Stimulated activated naive B cell treated with anti-CD40 and anti-IgM and Interleukin-4, amounts not matched to agents 10 μg/mL and 1 μg/mL and 100 μg/mL, for 72 hours (primary cell): Measurements from ENCODE around the gene KRT6C.

Experiments used
- ATAC-seq, 2 donors: fragments of 150-1000 bp; cut with Tn5 transposase; replicated peaks; 2 replicates each; pipeline ENCODE4 v1.10.0; 2021; ENCODE audit warnings: moderate library complexity in 1 of 2
- DNase-seq: peaks from one replicate; pipeline ENCODE4 v3.0.0; 2021
- H3K27ac Mint-ChIP-seq: one replicate; pipeline ENCODE4 v1.8.0; 2022; ENCODE audit warnings: mild to moderate bottlenecking, mixed read lengths
- H3K27me3 Mint-ChIP-seq, 2 donors: one replicate each; pipeline ENCODE4 v1.8.0; 2022; ENCODE audit warnings: mixed read lengths in 2 of 2
- H3K36me3 Mint-ChIP-seq, 2 donors: one replicate each; pipeline ENCODE4 v1.8.0; 2022; ENCODE audit warnings: mixed read lengths in 2 of 2, mild to moderate bottlenecking in 1 of 2
- H3K4me1 Mint-ChIP-seq, 2 donors: one replicate each; pipeline ENCODE4 v1.8.0; 2022; ENCODE audit warnings: mixed read lengths in 2 of 2, mild to moderate bottlenecking in 1 of 2
- H3K4me3 Mint-ChIP-seq, 2 donors: one replicate each; pipeline ENCODE4 v1.8.0; 2022; ENCODE audit warnings: mild to moderate bottlenecking in 2 of 2, mixed read lengths in 2 of 2, moderate library complexity in 1 of 2
- H3K9me3 Mint-ChIP-seq, 2 donors: one replicate each; pipeline ENCODE4 v1.8.0; 2022; ENCODE audit warnings: mixed read lengths in 2 of 2, mild to moderate bottlenecking in 1 of 2

KRT6C gene

GRCh38 chr12:52439420-52439819 lies 34.2 kb downstream of the KRT6C start:
- no peak for ATAC-seq
- H3K27me3 Mint-ChIP-seq, result peaks cover 33 to 43% of the 10 kb centered on the region in 2 donors
- DNase-seq, result no peak
- H3K36me3 Mint-ChIP-seq, result no peaks in the 10 kb centered on the region
- H3K9me3 Mint-ChIP-seq, result no peaks in the 10 kb centered on the region
- no peaks in the 10 kb centered on the region for H3K4me1 Mint-ChIP-seq
- H3K4me3 Mint-ChIP-seq, result no peak overlapping the region
- H3K27ac Mint-ChIP-seq, result no peak overlapping the region

- H3K4me3 Mint-ChIP-seq, result no peak overlapping the region
- no peaks in the 10 kb centered on the region for H3K9me3 Mint-ChIP-seq
- no peaks in the 10 kb centered on the region for H3K36me3 Mint-ChIP-seq
- DNase-seq (no peak), ATAC-seq (no peak)
- peaks cover 25 to 38% of the 10 kb centered on the region in 2 donors for H3K27me3 Mint-ChIP-seq
- no peak overlapping the region for H3K27ac Mint-ChIP-seq
- H3K4me1 Mint-ChIP-seq, result no peaks in the 10 kb centered on the region
Observed at GRCh38 chr12:52438305-52439301, 35.0 kb downstream of the KRT6C start.

- Mint-ChIP-seq H3K36me3 (no peaks in the 10 kb centered on the region), H3K27me3 (peaks cover 19 to 27% of the 10 kb centered on the region in 2 donors), H3K4me3 (no peak overlapping the region), H3K27ac (no peak overlapping the region), H3K9me3 (no peaks in the 10 kb centered on the region), H3K4me1 (no peaks in the 10 kb centered on the region)
- no peak for ATAC-seq
- no peak for DNase-seq
Observed at GRCh38 chr12:52437508-52437907, 36.1 kb downstream of the KRT6C start.

GRCh38 chr12:52436828-52437474 lies 36.7 kb downstream of the KRT6C start:
- H3K27me3 Mint-ChIP-seq, result peaks cover 13 to 22% of the 10 kb centered on the region in 2 donors
- H3K9me3 Mint-ChIP-seq, result no peaks in the 10 kb centered on the region
- no peak for DNase-seq
- no peak for ATAC-seq
- peak overlapping the region; percentile 1 for H3K27ac Mint-ChIP-seq
- no peak overlapping the region for H3K4me3 Mint-ChIP-seq
- H3K4me1 Mint-ChIP-seq, result no peaks in the 10 kb centered on the region
- no peaks in the 10 kb centered on the region for H3K36me3 Mint-ChIP-seq

- Mint-ChIP-seq H3K4me1 (no peaks in the 10 kb centered on the region), H3K27me3 (peaks cover 13 to 21% of the 10 kb centered on the region in 2 donors), H3K9me3 (no peaks in the 10 kb centered on the region), H3K27ac (peak overlapping the region; percentile 1), H3K4me3 (no peak overlapping the region), H3K36me3 (no peaks in the 10 kb centered on the region)
- DNase-seq (no peak), ATAC-seq (no peak)
Observed at GRCh38 chr12:52436000-52436827, 37.4 kb downstream of the KRT6C start.

GRCh38 chr12:52435659-52435999 lies 38.0 kb downstream of the KRT6C start:
- ATAC-seq (no peak), DNase-seq (no peak)
- no peak overlapping the region for H3K27ac Mint-ChIP-seq
- peaks cover 15 to 16% of the 10 kb centered on the region in 2 donors for H3K27me3 Mint-ChIP-seq
- H3K4me1 Mint-ChIP-seq, result no peaks in the 10 kb centered on the region
- H3K9me3 Mint-ChIP-seq, result no peaks in the 10 kb centered on the region
- no peak overlapping the region for H3K4me3 Mint-ChIP-seq
- no peaks in the 10 kb centered on the region for H3K36me3 Mint-ChIP-seq

GRCh38 chr12:52434760-52435530 lies 38.7 kb downstream of the KRT6C start:
- no peak overlapping the region for H3K4me3 Mint-ChIP-seq
- H3K27me3 Mint-ChIP-seq, result peaks cover 18 to 19% of the 10 kb centered on the region in 2 donors
- H3K36me3 Mint-ChIP-seq, result no peaks in the 10 kb centered on the region
- no peak overlapping the region for H3K27ac Mint-ChIP-seq
- ATAC-seq (no peak), DNase-seq (no peak)
- H3K4me1 Mint-ChIP-seq, result no peaks in the 10 kb centered on the region
- H3K9me3 Mint-ChIP-seq, result no peaks in the 10 kb centered on the region

GRCh38 chr12:52434081-52434733 lies 39.4 kb downstream of the KRT6C start, which contains the start of gene KRT75:
Gene KRT75, minus strand, starts transcription at chr12:52434371. Its CDS starts 67 bp downstream, at chr12:52434304.
- no peaks in the 10 kb centered on the region for H3K9me3 Mint-ChIP-seq
- no peak within 1 kb of the TSS for H3K27ac Mint-ChIP-seq
- no peak for ATAC-seq
- H3K27me3 Mint-ChIP-seq, result peaks cover 13 to 19% of the 10 kb centered on the region in 2 donors
- H3K4me3 Mint-ChIP-seq, result no peak within 1 kb of the TSS
- no peaks in the 10 kb centered on the region for H3K36me3 Mint-ChIP-seq
- DNase-seq, result no peak
- no peaks in the 10 kb centered on the region for H3K4me1 Mint-ChIP-seq

GRCh38 chr12:52433501-52434080 lies 40.0 kb downstream of the KRT6C start:
- H3K4me1 Mint-ChIP-seq, result no peaks in the 10 kb centered on the region
- DNase-seq, result no peak
- no peak overlapping the region for H3K27ac Mint-ChIP-seq
- H3K4me3 Mint-ChIP-seq, result no peak overlapping the region
- H3K36me3 Mint-ChIP-seq, result no peaks in the 10 kb centered on the region
- no peak for ATAC-seq
- no peaks in the 10 kb centered on the region for H3K9me3 Mint-ChIP-seq
- H3K27me3 Mint-ChIP-seq, result peaks cover 18 to 24% of the 10 kb centered on the region in 2 donors

GRCh38 chr12:52432559-52433207 lies 40.9 kb downstream of the KRT6C start:
- peaks cover 22 to 28% of the 10 kb centered on the region in 2 donors for H3K27me3 Mint-ChIP-seq

GRCh38 chr12:52428121-52428520 lies 45.5 kb downstream of the KRT6C start:
- no peak overlapping the region for H3K4me3 Mint-ChIP-seq
- no peak for DNase-seq
- H3K27me3 Mint-ChIP-seq, result peaks cover 29 to 45% of the 10 kb centered on the region in 2 donors
- no peak overlapping the region for H3K27ac Mint-ChIP-seq
- H3K36me3 Mint-ChIP-seq, result no peaks in the 10 kb centered on the region
- no peak for ATAC-seq
- H3K4me1 Mint-ChIP-seq, result no peaks in the 10 kb centered on the region
- H3K9me3 Mint-ChIP-seq, result no peaks in the 10 kb centered on the region

More at GRCh38 chr12:52432559-52433207, 40.9 kb downstream of the KRT6C start:
- Mint-ChIP-seq H3K27ac (no peak overlapping the region), H3K36me3 (no peaks in the 10 kb centered on the region), H3K9me3 (no peaks in the 10 kb centered on the region), H3K4me1 (no peaks in the 10 kb centered on the region), H3K4me3 (no peak overlapping the region)
- no peak for ATAC-seq
- no peak for DNase-seq

- H3K9me3 Mint-ChIP-seq, result no peaks in the 10 kb centered on the region
- no peaks in the 10 kb centered on the region for H3K4me1 Mint-ChIP-seq
- peaks cover 31 to 46% of the 10 kb centered on the region in 2 donors for H3K27me3 Mint-ChIP-seq
- ATAC-seq (no peak), DNase-seq (no peak)
- no peaks in the 10 kb centered on the region for H3K36me3 Mint-ChIP-seq
- no peak overlapping the region for H3K4me3 Mint-ChIP-seq
- no peak overlapping the region for H3K27ac Mint-ChIP-seq
Observed at GRCh38 chr12:52427083-52427482, 46.5 kb downstream of the KRT6C start.
